SK-N-SH treated with all-trans-retinoic acid at 6 μM for 48 hours (cell line): ENCODE results near the gene DIP2C.

ENCODE experiments used
- ARNTL ChIP-seq: fragments of 450-650 bp; formaldehyde crosslinking; IDR thresholded peaks from 2 replicates; pipeline ENCODE4 v1.5.0; 2020; ENCODE audit warnings: low read depth, mild to moderate bottlenecking, moderate library complexity, borderline replicate concordance
- CSDC2 ChIP-seq: fragments of 250-450 bp; sonication (Bioruptor Pico); IDR thresholded peaks from 2 replicates; pipeline ENCODE4 v1.5.0; 2020; ENCODE audit warnings: mild to moderate bottlenecking, moderate library complexity
- ISL1 ChIP-seq: fragments of 250-450 bp; sonication (Bioruptor Pico); IDR thresholded peaks from 2 replicates; pipeline ENCODE4 v2.1.2; 2022; ENCODE audit warnings: mild to moderate bottlenecking, moderate library complexity
- PPARA ChIP-seq: fragments of 250-450 bp; sonication (Bioruptor Pico); IDR thresholded peaks from 2 replicates; pipeline ENCODE4 v1.5.0; 2020; ENCODE audit warnings: mild to moderate bottlenecking, borderline replicate concordance
- RARB ChIP-seq: fragments of 250-450 bp; sonication (Bioruptor Pico); IDR thresholded peaks from 2 replicates; pipeline ENCODE4 v1.8.0; 2021; ENCODE audit warnings: mild to moderate bottlenecking, moderate library complexity
- SNAI2 ChIP-seq: fragments of 250-450 bp; sonication (Bioruptor Pico); IDR thresholded peaks from 2 replicates; pipeline ENCODE4 v1.5.0; 2020; ENCODE audit warnings: mild to moderate bottlenecking, moderate library complexity
- TCF4 ChIP-seq: fragments of 250-450 bp; sonication (Bioruptor Pico); IDR thresholded peaks from 2 replicates; pipeline ENCODE4 v1.8.0; 2021; ENCODE audit warnings: mild to moderate bottlenecking, moderate library complexity, borderline replicate concordance
- ZFP30 ChIP-seq: fragments of 450-650 bp; formaldehyde crosslinking; IDR thresholded peaks from 2 replicates; pipeline ENCODE4 v1.5.0; 2022; ENCODE audit warnings: mild to moderate bottlenecking, moderate library complexity
- ZNF70 ChIP-seq: fragments of 450-650 bp; formaldehyde crosslinking; IDR thresholded peaks from 2 replicates; pipeline ENCODE4 v1.5.0; 2020; ENCODE audit warnings: mild to moderate bottlenecking, moderate library complexity
- TF ChIP-seq, protein P1 (sequence below): fragments of 250-450 bp; sonication (Bioruptor Pico); IDR thresholded peaks from 2 replicates; pipeline ENCODE4 v1.5.1; 2020; ENCODE audit warnings: low read depth, mild to moderate bottlenecking, moderate library complexity
- TF ChIP-seq, protein P2 (sequence below): fragments of 250-450 bp; sonication (Bioruptor Pico); IDR thresholded peaks from 2 replicates; pipeline ENCODE4 v1.8.0; 2020; ENCODE audit warnings: mild to moderate bottlenecking, moderate library complexity, borderline replicate concordance
- TF ChIP-seq, protein P3 (sequence below): fragments of 250-450 bp; sonication (Bioruptor Pico); IDR thresholded peaks from 2 replicates; pipeline ENCODE4 v1.8.0; 2021; ENCODE audit warnings: low read depth, mild to moderate bottlenecking, moderate library complexity, borderline replicate concordance
- TF ChIP-seq, protein P4 (sequence below): fragments of 250-450 bp; sonication (Bioruptor Pico); IDR thresholded peaks from 2 replicates; pipeline ENCODE4 v1.5.1; 2021; ENCODE audit warnings: mild to moderate bottlenecking, moderate library complexity

DNA sequence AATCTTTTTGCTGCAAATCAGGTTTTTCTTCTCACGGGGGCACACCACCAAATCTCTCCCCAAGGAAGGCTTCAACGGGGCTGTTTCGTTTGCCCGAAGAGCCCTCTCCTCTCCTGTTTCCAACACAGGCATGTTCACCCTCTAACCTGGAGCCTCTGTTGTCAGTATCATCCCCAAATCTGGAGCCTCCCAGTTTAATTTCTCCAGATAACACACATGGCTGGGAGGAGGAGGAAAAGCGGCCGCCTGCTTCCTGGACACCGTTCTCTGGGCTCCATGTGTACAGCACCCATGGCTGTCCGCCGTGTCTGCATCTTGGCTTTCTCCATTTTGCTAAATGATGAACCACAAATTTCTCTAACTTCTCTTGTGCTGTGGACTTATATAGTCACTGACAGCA is 214.5 kb downstream of the DIP2C start:
- TF ChIP-seq, protein P1, sequence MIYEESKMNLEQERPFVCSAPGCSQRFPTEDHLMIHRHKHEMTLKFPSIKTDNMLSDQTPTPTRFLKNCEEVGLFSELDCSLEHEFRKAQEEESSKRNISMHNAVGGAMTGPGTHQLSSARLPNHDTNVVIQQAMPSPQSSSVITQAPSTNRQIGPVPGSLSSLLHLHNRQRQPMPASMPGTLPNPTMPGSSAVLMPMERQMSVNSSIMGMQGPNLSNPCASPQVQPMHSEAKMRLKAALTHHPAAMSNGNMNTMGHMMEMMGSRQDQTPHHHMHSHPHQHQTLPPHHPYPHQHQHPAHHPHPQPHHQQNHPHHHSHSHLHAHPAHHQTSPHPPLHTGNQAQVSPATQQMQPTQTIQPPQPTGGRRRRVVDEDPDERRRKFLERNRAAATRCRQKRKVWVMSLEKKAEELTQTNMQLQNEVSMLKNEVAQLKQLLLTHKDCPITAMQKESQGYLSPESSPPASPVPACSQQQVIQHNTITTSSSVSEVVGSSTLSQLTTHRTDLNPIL (CRISPR knock-in tag): no peak
- TF ChIP-seq RARB (no peak), TCF4 (CRISPR knock-in tag) (no peak), ZFP30 (CRISPR knock-in tag) (no peak), ZNF70 (CRISPR knock-in tag) (no peak), ARNTL (no peak), ISL1 (CRISPR knock-in tag) (no peak), CSDC2 (no peak), PPARA (CRISPR knock-in tag) (no peak), SNAI2 (CRISPR knock-in tag) (no peak)
- TF ChIP-seq, protein P2, sequence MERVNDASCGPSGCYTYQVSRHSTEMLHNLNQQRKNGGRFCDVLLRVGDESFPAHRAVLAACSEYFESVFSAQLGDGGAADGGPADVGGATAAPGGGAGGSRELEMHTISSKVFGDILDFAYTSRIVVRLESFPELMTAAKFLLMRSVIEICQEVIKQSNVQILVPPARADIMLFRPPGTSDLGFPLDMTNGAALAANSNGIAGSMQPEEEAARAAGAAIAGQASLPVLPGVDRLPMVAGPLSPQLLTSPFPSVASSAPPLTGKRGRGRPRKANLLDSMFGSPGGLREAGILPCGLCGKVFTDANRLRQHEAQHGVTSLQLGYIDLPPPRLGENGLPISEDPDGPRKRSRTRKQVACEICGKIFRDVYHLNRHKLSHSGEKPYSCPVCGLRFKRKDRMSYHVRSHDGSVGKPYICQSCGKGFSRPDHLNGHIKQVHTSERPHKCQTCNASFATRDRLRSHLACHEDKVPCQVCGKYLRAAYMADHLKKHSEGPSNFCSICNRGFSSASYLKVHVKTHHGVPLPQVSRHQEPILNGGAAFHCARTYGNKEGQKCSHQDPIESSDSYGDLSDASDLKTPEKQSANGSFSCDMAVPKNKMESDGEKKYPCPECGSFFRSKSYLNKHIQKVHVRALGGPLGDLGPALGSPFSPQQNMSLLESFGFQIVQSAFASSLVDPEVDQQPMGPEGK (CRISPR knock-in tag): no peak
- TF ChIP-seq, protein P3, sequence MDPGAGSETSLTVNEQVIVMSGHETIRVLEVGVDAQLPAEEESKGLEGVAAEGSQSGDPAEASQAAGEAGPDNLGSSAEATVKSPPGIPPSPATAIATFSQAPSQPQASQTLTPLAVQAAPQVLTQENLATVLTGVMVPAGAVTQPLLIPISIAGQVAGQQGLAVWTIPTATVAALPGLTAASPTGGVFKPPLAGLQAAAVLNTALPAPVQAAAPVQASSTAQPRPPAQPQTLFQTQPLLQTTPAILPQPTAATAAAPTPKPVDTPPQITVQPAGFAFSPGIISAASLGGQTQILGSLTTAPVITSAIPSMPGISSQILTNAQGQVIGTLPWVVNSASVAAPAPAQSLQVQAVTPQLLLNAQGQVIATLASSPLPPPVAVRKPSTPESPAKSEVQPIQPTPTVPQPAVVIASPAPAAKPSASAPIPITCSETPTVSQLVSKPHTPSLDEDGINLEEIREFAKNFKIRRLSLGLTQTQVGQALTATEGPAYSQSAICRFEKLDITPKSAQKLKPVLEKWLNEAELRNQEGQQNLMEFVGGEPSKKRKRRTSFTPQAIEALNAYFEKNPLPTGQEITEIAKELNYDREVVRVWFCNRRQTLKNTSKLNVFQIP (CRISPR knock-in tag): no peak
- TF ChIP-seq, protein P4, sequence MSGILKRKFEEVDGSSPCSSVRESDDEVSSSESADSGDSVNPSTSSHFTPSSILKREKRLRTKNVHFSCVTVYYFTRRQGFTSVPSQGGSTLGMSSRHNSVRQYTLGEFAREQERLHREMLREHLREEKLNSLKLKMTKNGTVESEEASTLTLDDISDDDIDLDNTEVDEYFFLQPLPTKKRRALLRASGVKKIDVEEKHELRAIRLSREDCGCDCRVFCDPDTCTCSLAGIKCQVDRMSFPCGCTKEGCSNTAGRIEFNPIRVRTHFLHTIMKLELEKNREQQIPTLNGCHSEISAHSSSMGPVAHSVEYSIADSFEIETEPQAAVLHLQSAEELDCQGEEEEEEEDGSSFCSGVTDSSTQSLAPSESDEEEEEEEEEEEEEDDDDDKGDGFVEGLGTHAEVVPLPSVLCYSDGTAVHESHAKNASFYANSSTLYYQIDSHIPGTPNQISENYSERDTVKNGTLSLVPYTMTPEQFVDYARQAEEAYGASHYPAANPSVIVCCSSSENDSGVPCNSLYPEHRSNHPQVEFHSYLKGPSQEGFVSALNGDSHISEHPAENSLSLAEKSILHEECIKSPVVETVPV: no peak
